ENCODE data around the gene SCAMP3. TPM values are rescaled to one million over a fixed set of nuclear protein-coding genes. Genes with fewer than 3 reads are reported as not detected.

SCAMP3 gene
- total RNA-seq, 1 donor from 2014 or later: 69.7 TPM

- no peak for DNase-seq (ENCODE audit: low spot score)
Measured at GRCh38 chr1:155207806-155208540, 54.2 kb downstream of the SCAMP3 start, which contains the start of gene THBS3. TSS of gene THBS3 (minus strand) at chr1:155207897. CDS start at chr1:155207876, 21 bp downstream.

DNA sequence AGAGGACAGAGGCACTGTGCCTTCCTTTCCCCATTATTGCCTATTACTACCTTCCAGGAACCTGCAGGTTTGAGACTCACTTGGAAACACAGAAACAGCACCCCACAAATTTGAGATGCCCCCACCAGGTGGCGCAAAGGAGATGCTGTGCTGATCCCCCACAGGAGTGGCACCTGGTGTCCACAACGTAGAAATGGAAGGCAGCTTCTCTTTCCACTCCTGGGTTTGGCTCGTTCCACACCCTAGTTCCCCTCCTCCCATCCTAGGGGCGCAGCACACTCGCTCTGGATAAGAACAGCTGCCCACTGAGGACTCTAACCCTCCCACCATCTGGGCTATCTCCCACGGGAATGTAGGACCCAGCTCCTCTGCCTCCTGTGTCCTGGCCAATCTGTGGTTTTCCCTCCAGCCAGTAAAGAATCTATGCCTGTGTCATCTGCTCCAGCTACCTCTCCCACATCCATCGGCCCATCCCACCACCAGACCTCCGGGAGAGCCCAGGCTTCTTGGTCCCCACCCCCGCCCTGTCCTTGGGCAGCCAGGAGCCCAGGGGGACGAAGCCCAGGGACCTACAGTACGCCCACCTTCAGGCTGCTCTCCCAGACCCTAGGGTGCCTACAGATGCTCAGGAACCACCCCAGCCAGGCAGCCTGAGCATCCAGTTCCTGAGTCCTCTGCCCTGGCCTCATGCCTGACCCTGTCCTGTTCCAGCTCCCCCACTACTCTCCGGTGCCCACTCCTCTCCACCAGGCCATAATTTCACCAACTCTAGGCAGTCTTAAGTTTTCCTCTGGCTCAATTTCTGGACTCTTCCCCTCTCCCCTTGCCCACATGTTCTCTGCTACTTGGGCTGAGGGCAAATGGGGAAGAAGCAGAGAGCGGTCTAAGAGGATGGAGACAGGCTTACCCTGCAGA lies 55.0 kb downstream of the SCAMP3 start:
- no peak for DNase-seq (ENCODE audit: low spot score)

Other genes with a start within 250 kb of the SCAMP3 start
- gene DCST2, start 228.6 kb downstream of the SCAMP3 start, total RNA-seq: 0.87 TPM
- not detected for gene DCST1, start 228.5 kb downstream of the SCAMP3 start, total RNA-seq
- gene ADAM15, start 211.0 kb downstream of the SCAMP3 start, total RNA-seq: 176 TPM
- 3.1 TPM for gene EFNA4, start 198.6 kb downstream of the SCAMP3 start, total RNA-seq
- 0.58 TPM for gene EFNA3, start 183.5 kb downstream of the SCAMP3 start, total RNA-seq
- 17.8 TPM for gene EFNA1, start 134.5 kb downstream of the SCAMP3 start, total RNA-seq
- gene SLC50A1, start 126.5 kb downstream of the SCAMP3 start, total RNA-seq: 30.2 TPM
- gene DPM3, start 121.8 kb downstream of the SCAMP3 start, total RNA-seq: 76.2 TPM
- gene KRTCAP2, start 89.1 kb downstream of the SCAMP3 start, total RNA-seq: 155 TPM
- 0.22 TPM for gene TRIM46, start 88.5 kb downstream of the SCAMP3 start, total RNA-seq
- gene THBS3, start 54.5 kb downstream of the SCAMP3 start, total RNA-seq: 17.9 TPM
- gene MTX1, start 53.7 kb downstream of the SCAMP3 start, total RNA-seq: 40.0 TPM
- 25.2 TPM for gene ENTREP3, start 6.9 kb downstream of the SCAMP3 start, total RNA-seq
- 34.7 TPM for gene CLK2, start 11.1 kb upstream of the SCAMP3 start, total RNA-seq
- gene HCN3, start 15.1 kb upstream of the SCAMP3 start, total RNA-seq: 3.3 TPM
- gene PKLR, start 39.1 kb upstream of the SCAMP3 start, total RNA-seq: not detected
- 91.7 TPM for gene FDPS, start 46.5 kb upstream of the SCAMP3 start, total RNA-seq
- 20.8 TPM for gene RUSC1, start 58.5 kb upstream of the SCAMP3 start, total RNA-seq